ENCODE results near the gene SEC24B. TPM values are rescaled to one million over a fixed set of nuclear protein-coding genes. Genes with fewer than 3 reads are reported as not detected.

The SEC24B gene
- total RNA-seq, 1 donor from 2014 or later: 41.9 TPM

DNA sequence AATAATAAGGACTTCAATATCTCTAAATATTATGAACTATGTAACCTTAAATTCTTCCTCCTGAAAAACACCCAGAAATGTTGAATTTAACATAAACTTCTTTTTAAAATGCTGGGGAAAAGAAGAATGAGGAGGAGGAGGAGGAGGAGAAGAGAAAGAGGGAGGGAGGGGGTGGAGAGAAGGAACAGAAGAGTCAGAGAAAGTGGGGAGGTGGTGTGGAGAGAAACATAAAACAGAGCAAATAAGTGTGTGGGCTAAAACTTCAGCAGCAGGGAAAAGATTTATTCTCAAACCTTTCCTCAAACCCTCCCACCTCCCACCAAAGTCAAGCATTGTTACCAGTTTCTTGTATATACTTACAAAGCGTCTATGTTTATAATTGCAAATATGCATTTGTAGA lies 34.7 kb upstream of the SEC24B start:
- no peak overlapping the region for H2AFZ ChIP-seq (ENCODE audit: low read depth, low read length)
- H3K4me3 ChIP-seq (ENCODE audit: insufficient read depth, low read depth, low read length): no peak overlapping the region
- H3K79me2 ChIP-seq (ENCODE audit: insufficient read depth, low read length): no peaks in the 10 kb centered on the region
- DNase-seq (ENCODE audit: low read depth): no peak
- no peaks in the 10 kb centered on the region for H3K27me3 Mint-ChIP-seq (ENCODE audit: low read depth, unreplicated experiment)
- no peaks in the 10 kb centered on the region for H3K36me3 Mint-ChIP-seq (ENCODE audit: low read depth, unreplicated experiment)
- no peak overlapping the region for H3K9ac ChIP-seq (ENCODE audit: low read length)
- no peak for TF ChIP-seq EZH2 (IDR thresholded peaks at IDR 0.05; ENCODE audit: insufficient read depth, low read length)
- TF ChIP-seq, protein P1, sequence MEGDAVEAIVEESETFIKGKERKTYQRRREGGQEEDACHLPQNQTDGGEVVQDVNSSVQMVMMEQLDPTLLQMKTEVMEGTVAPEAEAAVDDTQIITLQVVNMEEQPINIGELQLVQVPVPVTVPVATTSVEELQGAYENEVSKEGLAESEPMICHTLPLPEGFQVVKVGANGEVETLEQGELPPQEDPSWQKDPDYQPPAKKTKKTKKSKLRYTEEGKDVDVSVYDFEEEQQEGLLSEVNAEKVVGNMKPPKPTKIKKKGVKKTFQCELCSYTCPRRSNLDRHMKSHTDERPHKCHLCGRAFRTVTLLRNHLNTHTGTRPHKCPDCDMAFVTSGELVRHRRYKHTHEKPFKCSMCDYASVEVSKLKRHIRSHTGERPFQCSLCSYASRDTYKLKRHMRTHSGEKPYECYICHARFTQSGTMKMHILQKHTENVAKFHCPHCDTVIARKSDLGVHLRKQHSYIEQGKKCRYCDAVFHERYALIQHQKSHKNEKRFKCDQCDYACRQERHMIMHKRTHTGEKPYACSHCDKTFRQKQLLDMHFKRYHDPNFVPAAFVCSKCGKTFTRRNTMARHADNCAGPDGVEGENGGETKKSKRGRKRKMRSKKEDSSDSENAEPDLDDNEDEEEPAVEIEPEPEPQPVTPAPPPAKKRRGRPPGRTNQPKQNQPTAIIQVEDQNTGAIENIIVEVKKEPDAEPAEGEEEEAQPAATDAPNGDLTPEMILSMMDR (IDR thresholded peaks at IDR 0.05; ENCODE audit: insufficient read depth, low read depth, low read length): no peak
- no peak overlapping the region for H3K27ac Mint-ChIP-seq (ENCODE audit: unreplicated experiment)
- no peaks in the 10 kb centered on the region for H3K27me3 ChIP-seq (ENCODE audit: insufficient read depth, low read length)
- no peaks in the 10 kb centered on the region for H3K4me1 ChIP-seq (ENCODE audit: insufficient read depth, low read length)
- no peak for FAIRE-seq
- no peak overlapping the region for H3K4me3 Mint-ChIP-seq (ENCODE audit: unreplicated experiment)
- no peak overlapping the region for H3K4me2 ChIP-seq (ENCODE audit: low read length)
- no peaks in the 10 kb centered on the region for H3K9me3 ChIP-seq (ENCODE audit: insufficient read depth, low read depth, low read length)
- H3K9me3 Mint-ChIP-seq (ENCODE audit: unreplicated experiment): no peaks in the 10 kb centered on the region
- H3K27ac ChIP-seq (ENCODE audit: low read depth, low read length): no peak overlapping the region
- H3K36me3 ChIP-seq (ENCODE audit: insufficient read depth, low read length): no peaks in the 10 kb centered on the region
- H4K20me1 ChIP-seq (ENCODE audit: insufficient read depth, low read length): no peaks in the 10 kb centered on the region
- H3K4me1 Mint-ChIP-seq (ENCODE audit: low read depth, unreplicated experiment): no peaks in the 10 kb centered on the region

GRCh38 chr4:109406337-109406931 lies 27.2 kb upstream of the SEC24B start:
- Mint-ChIP-seq H3K27me3 (ENCODE audit: low read depth, unreplicated experiment) (no peaks in the 10 kb centered on the region), H3K36me3 (ENCODE audit: low read depth, unreplicated experiment) (no peaks in the 10 kb centered on the region), H3K4me3 (ENCODE audit: unreplicated experiment) (no peak overlapping the region), H3K27ac (ENCODE audit: unreplicated experiment) (no peak overlapping the region), H3K4me1 (ENCODE audit: low read depth, unreplicated experiment) (peaks cover 18% of the 10 kb centered on the region), H3K9me3 (ENCODE audit: unreplicated experiment) (no peaks in the 10 kb centered on the region)
- Histone ChIP-seq H3K36me3 (ENCODE audit: insufficient read depth, low read length) (no peaks in the 10 kb centered on the region), H2AFZ (ENCODE audit: low read depth, low read length) (no peak overlapping the region), H4K20me1 (ENCODE audit: insufficient read depth, low read length) (no peaks in the 10 kb centered on the region), H3K27ac (ENCODE audit: low read depth, low read length) (no peak overlapping the region), H3K27me3 (ENCODE audit: insufficient read depth, low read length) (no peaks in the 10 kb centered on the region), H3K79me2 (ENCODE audit: insufficient read depth, low read length) (no peaks in the 10 kb centered on the region), H3K4me3 (ENCODE audit: insufficient read depth, low read depth, low read length) (no peak overlapping the region), H3K9ac (ENCODE audit: low read length) (no peak overlapping the region), H3K4me1 (ENCODE audit: insufficient read depth, low read length) (peaks cover 5% of the 10 kb centered on the region), H3K4me2 (ENCODE audit: low read length) (no peak overlapping the region), H3K9me3 (ENCODE audit: insufficient read depth, low read depth, low read length) (no peaks in the 10 kb centered on the region)
- no peak for TF ChIP-seq EZH2 (IDR thresholded peaks at IDR 0.05; ENCODE audit: insufficient read depth, low read length)
- TF ChIP-seq, protein P1 (IDR thresholded peaks at IDR 0.05; ENCODE audit: insufficient read depth, low read depth, low read length): peak; percentile 86
- FAIRE-seq: peak; percentile 82
- DNase-seq (ENCODE audit: low read depth): peak; percentile 55

- peaks cover 5% of the 10 kb centered on the region for H3K4me1 ChIP-seq (ENCODE audit: insufficient read depth, low read length)
- H2AFZ ChIP-seq (ENCODE audit: low read depth, low read length): no peak overlapping the region
- no peaks in the 10 kb centered on the region for H3K79me2 ChIP-seq (ENCODE audit: insufficient read depth, low read length)
- peaks cover 23% of the 10 kb centered on the region for H3K4me1 Mint-ChIP-seq (ENCODE audit: low read depth, unreplicated experiment)
- no peak overlapping the region for H3K4me3 ChIP-seq (ENCODE audit: insufficient read depth, low read depth, low read length)
- no peak overlapping the region for H3K4me2 ChIP-seq (ENCODE audit: low read length)
- H3K27ac ChIP-seq (ENCODE audit: low read depth, low read length): no peak overlapping the region
- no peaks in the 10 kb centered on the region for H3K27me3 ChIP-seq (ENCODE audit: insufficient read depth, low read length)
- FAIRE-seq (no peak), DNase-seq (ENCODE audit: low read depth) (no peak)
- no peak overlapping the region for H3K27ac Mint-ChIP-seq (ENCODE audit: unreplicated experiment)
- no peaks in the 10 kb centered on the region for H3K36me3 ChIP-seq (ENCODE audit: insufficient read depth, low read length)
- H3K36me3 Mint-ChIP-seq (ENCODE audit: low read depth, unreplicated experiment): no peaks in the 10 kb centered on the region
- no peaks in the 10 kb centered on the region for H3K9me3 ChIP-seq (ENCODE audit: insufficient read depth, low read depth, low read length)
- no peak overlapping the region for H3K4me3 Mint-ChIP-seq (ENCODE audit: unreplicated experiment)
- no peaks in the 10 kb centered on the region for H4K20me1 ChIP-seq (ENCODE audit: insufficient read depth, low read length)
- no peaks in the 10 kb centered on the region for H3K9me3 Mint-ChIP-seq (ENCODE audit: unreplicated experiment)
- TF ChIP-seq, protein P1 (IDR thresholded peaks at IDR 0.05; ENCODE audit: insufficient read depth, low read depth, low read length): no peak
- TF ChIP-seq EZH2 (IDR thresholded peaks at IDR 0.05; ENCODE audit: insufficient read depth, low read length): no peak
- no peak overlapping the region for H3K9ac ChIP-seq (ENCODE audit: low read length)
- H3K27me3 Mint-ChIP-seq (ENCODE audit: low read depth, unreplicated experiment): no peaks in the 10 kb centered on the region
Observed at GRCh38 chr4:109407027-109407737, 26.4 kb upstream of the SEC24B start.
